ENCODE data around the gene TMEM139. TPM values are rescaled to one million over a fixed set of nuclear protein-coding genes. Genes with fewer than 3 reads are reported as not detected.

TMEM139 gene
- polyA plus RNA-seq, 1 of the 3 experiments (the other 2 are of a cell fraction) = 0.05 TPM

GRCh38 chr7:143331179-143331801 is 46.5 kb downstream of the TMEM139 start:
- CTCF ChIA-PET = interaction anchor here (0.6 to 2.4 kb wide), 8 partner anchors 13 to 91 kb away, joined by 3 to 10 read pairs (median 4); partner anchors contain the start of gene CASP2
- WGBS (ENCODE audit: low lambda C conversion rate) = 63% methylated on average over 8 of the region's 8 CpGs
- H3K9me3 ChIP-seq = no peaks in the 10 kb centered on the region
- H3K79me2 ChIP-seq (ENCODE audit: insufficient read depth) = no peaks in the 10 kb centered on the region
- no peak overlapping the region for H2AFZ ChIP-seq (ENCODE audit: low read depth)
- POLR2A ChIA-PET = no interaction called here
- H3K4me1 ChIP-seq (ENCODE audit: control insufficient read depth in 1 of 2, insufficient read depth in 2 of 2, low read depth in 1 of 2, low read length in 1 of 2) = peaks cover 0 to 3% of the 10 kb centered on the region in 2 experiments; a peak in 1 of 4 replicates
- H3K27ac ChIP-seq (ENCODE audit: low read depth in 2 of 2, low read length in 1 of 2) = peak overlapping the region in 1 of 2 experiments; percentile 34; a peak in 1 of 4 replicates
- H3K4me2 ChIP-seq = peak overlapping the region; percentile 33
- H3K9ac ChIP-seq = no peak overlapping the region
- no peaks in the 10 kb centered on the region for H4K20me1 ChIP-seq (ENCODE audit: insufficient read depth)
- H3K9me2 ChIP-seq = no peaks in the 10 kb centered on the region
- H3K4me3 ChIP-seq (ENCODE audit: low read depth in 2 of 2, low read length in 1 of 2) = no peak overlapping the region
- no peak for DNase-seq
- no peaks in the 10 kb centered on the region for H3K27me3 ChIP-seq (ENCODE audit: insufficient read depth)
- no peaks in the 10 kb centered on the region for H3K36me3 ChIP-seq (replicated peaks in 1 of 2; ENCODE audit: control insufficient read depth in 1 of 2, insufficient read depth in 2 of 2, low read length in 1 of 2)
- H3F3A ChIP-seq (replicated peaks; ENCODE audit: insufficient read depth) = peaks cover 6% of the 10 kb centered on the region
- TF ChIP-seq RAD21 (IDR thresholded peaks at IDR 0.05; ENCODE audit: low read length) = no peak
- TF ChIP-seq JUND (IDR thresholded peaks at IDR 0.05) = peak; percentile 45; the same call in 1 of the 2 replicates
- TF ChIP-seq CHD2 (IDR thresholded peaks at IDR 0.05; ENCODE audit: low read length, partially characterized antibody) = no peak
- TF ChIP-seq USF2 (IDR thresholded peaks at IDR 0.05; ENCODE audit: borderline replicate concordance, low read depth, low read length) = no peak
- TF ChIP-seq NFIC (IDR thresholded peaks at IDR 0.05; ENCODE audit: borderline replicate concordance) = peak; percentile 69
- peak; percentile 20; the same call in 1 of the 2 replicates for TF ChIP-seq TCF12 (IDR thresholded peaks at IDR 0.05)
- peak; percentile 80 for TF ChIP-seq FOSL2 (IDR thresholded peaks at IDR 0.05; ENCODE audit: borderline replicate concordance, low read depth)
- TF ChIP-seq, protein P1, sequence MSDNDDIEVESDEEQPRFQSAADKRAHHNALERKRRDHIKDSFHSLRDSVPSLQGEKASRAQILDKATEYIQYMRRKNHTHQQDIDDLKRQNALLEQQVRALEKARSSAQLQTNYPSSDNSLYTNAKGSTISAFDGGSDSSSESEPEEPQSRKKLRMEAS (IDR thresholded peaks at IDR 0.05; ENCODE audit: low read depth) = peak; percentile 74

DNA sequence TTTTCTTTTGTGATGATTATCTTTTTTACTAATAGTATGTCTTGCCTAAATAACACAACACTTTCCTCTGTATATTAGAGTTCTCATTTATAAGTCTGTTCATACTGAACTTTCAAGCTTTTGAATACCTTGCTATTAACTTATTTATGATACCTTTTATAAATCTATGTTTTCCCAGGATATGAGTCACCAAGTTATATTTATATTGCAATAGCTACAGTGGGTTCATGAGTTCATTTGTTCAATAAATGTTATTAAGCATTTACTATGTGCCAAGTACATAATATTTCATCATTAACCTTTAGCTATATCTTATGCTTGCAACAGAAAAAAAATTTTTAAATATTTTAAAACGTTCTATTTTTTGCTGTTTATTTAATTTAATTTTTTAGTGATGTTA is 49.5 kb downstream of the TMEM139 start:
- H3K4me3 ChIP-seq (ENCODE audit: low read depth in 2 of 2, low read length in 1 of 2) = no peak overlapping the region
- no peaks in the 10 kb centered on the region for H3K9me2 ChIP-seq
- no peaks in the 10 kb centered on the region; the same call in 1 of the 2 replicates for H3K27me3 ChIP-seq (ENCODE audit: insufficient read depth)
- H2AFZ ChIP-seq (ENCODE audit: low read depth) = no peak overlapping the region
- H3K4me1 ChIP-seq (ENCODE audit: control insufficient read depth in 1 of 2, insufficient read depth in 2 of 2, low read depth in 1 of 2, low read length in 1 of 2) = peaks cover 0 to 3% of the 10 kb centered on the region in 2 experiments; a peak in 1 of 4 replicates
- WGBS (ENCODE audit: low lambda C conversion rate) = 3% methylated on average over 1 of the region's 1 CpG
- H3K9ac ChIP-seq = no peak overlapping the region
- ChIA-PET CTCF (interaction anchor here (0.7 to 2.9 kb wide), 5 partner anchors 15 to 131 kb away, joined by 3 to 13 read pairs (median 4); no protein-coding TSS in a partner anchor), POLR2A (no interaction called here)
- no peaks in the 10 kb centered on the region for H3K79me2 ChIP-seq (ENCODE audit: insufficient read depth)
- peaks cover 6% of the 10 kb centered on the region for H3F3A ChIP-seq (replicated peaks; ENCODE audit: insufficient read depth)
- no peak for TF ChIP-seq SMC3 (IDR thresholded peaks at IDR 0.05; ENCODE audit: low read depth, low read length)
- no peaks in the 10 kb centered on the region for H3K9me3 ChIP-seq
- DNase-seq = no peak
- no peak overlapping the region for H3K27ac ChIP-seq (ENCODE audit: low read depth in 2 of 2, low read length in 1 of 2)
- H3K36me3 ChIP-seq (replicated peaks in 1 of 2; ENCODE audit: control insufficient read depth in 1 of 2, insufficient read depth in 2 of 2, low read length in 1 of 2) = no peaks in the 10 kb centered on the region
- no peak overlapping the region for H3K4me2 ChIP-seq
- H4K20me1 ChIP-seq (ENCODE audit: insufficient read depth) = no peaks in the 10 kb centered on the region

DNA sequence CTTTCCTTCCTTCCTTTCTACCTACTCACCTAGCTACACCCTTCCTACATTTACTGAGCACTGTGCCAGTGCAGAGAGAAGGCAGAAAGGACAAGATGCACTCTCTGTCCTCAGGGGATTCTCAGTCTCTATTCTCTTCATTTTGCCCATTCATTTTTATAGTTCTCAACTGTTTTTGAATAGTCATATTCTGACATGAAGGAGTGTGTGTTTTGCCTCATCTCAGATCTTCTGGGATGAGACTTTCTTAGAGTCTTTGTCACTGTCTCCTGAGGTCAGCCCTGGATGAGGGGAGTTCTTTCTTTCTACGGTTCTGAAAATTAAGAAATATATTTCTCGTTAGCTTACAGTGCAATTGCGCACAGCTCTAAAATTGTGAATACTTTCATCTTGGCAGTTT is 52.5 kb downstream of the TMEM139 start:
- 70% methylated on average over 3 of the region's 3 CpGs for WGBS (ENCODE audit: low lambda C conversion rate)
- no peaks in the 10 kb centered on the region for H3K9me3 ChIP-seq
- no peaks in the 10 kb centered on the region; the same call in 1 of the 2 replicates for H3K27me3 ChIP-seq (ENCODE audit: insufficient read depth)
- DNase-seq = no peak
- no peaks in the 10 kb centered on the region for H3K36me3 ChIP-seq (replicated peaks in 1 of 2; ENCODE audit: control insufficient read depth in 1 of 2, insufficient read depth in 2 of 2, low read length in 1 of 2)
- H3F3A ChIP-seq (replicated peaks; ENCODE audit: insufficient read depth) = peaks cover 6% of the 10 kb centered on the region
- ChIA-PET POLR2A (no interaction called here), CTCF (interaction anchor here (0.7 to 2.5 kb wide), 8 partner anchors 8 to 97 kb away, joined by 3 to 12 read pairs (median 4); no protein-coding TSS in a partner anchor)
- H4K20me1 ChIP-seq (ENCODE audit: insufficient read depth) = no peaks in the 10 kb centered on the region
- H3K9ac ChIP-seq = no peak overlapping the region
- H3K4me3 ChIP-seq (ENCODE audit: low read depth in 2 of 2, low read length in 1 of 2) = no peak overlapping the region
- H2AFZ ChIP-seq (ENCODE audit: low read depth) = no peak overlapping the region
- H3K4me1 ChIP-seq (ENCODE audit: control insufficient read depth in 1 of 2, insufficient read depth in 2 of 2, low read depth in 1 of 2, low read length in 1 of 2) = no peaks in the 10 kb centered on the region; a peak in 1 of 4 replicates
- no peaks in the 10 kb centered on the region for H3K9me2 ChIP-seq
- no peaks in the 10 kb centered on the region for H3K79me2 ChIP-seq (ENCODE audit: insufficient read depth)
- H3K27ac ChIP-seq (ENCODE audit: low read depth in 2 of 2, low read length in 1 of 2) = no peak overlapping the region
- no peak overlapping the region for H3K4me2 ChIP-seq
- TF ChIP-seq, protein P2, sequence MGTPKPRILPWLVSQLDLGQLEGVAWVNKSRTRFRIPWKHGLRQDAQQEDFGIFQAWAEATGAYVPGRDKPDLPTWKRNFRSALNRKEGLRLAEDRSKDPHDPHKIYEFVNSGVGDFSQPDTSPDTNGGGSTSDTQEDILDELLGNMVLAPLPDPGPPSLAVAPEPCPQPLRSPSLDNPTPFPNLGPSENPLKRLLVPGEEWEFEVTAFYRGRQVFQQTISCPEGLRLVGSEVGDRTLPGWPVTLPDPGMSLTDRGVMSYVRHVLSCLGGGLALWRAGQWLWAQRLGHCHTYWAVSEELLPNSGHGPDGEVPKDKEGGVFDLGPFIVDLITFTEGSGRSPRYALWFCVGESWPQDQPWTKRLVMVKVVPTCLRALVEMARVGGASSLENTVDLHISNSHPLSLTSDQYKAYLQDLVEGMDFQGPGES (IDR thresholded peaks at IDR 0.05; ENCODE audit: low read depth, low read length) = no peak
- TF ChIP-seq CTCF (IDR thresholded peaks at IDR 0.05) (no peak), TEAD4 (IDR thresholded peaks at IDR 0.05; ENCODE audit: borderline replicate concordance, insufficient read depth) (no peak), TAF1 (IDR thresholded peaks at IDR 0.05; ENCODE audit: borderline replicate concordance, low read depth, low read length) (no peak), USF1 (IDR thresholded peaks at IDR 0.05; ENCODE audit: borderline replicate concordance, low read depth) (no peak), EZH2phosphoT487 (IDR thresholded peaks at IDR 0.05; ENCODE audit: borderline replicate concordance, low read depth) (no peak)
- TF ChIP-seq, protein P1 (IDR thresholded peaks at IDR 0.05; ENCODE audit: low read depth) = no peak
